Measurements from ENCODE around the gene SLC19A1. TPM values are rescaled to one million over a fixed set of nuclear protein-coding genes. Genes with fewer than 3 reads are reported as not detected.

Gene SLC19A1
- total and polyA plus RNA-seq, 4 donors, result 8.4 to 28.0 (median 13.0) TPM

- no peaks in the 10 kb centered on the region for H3K27me3 ChIP-seq (ENCODE audit: control insufficient read depth in 4 of 4, insufficient read depth in 4 of 4, low read length in 3 of 4)
- peak overlapping the region in 1 of 2 donors; percentile 72 for H3K9ac ChIP-seq (ENCODE audit: low read depth in 1 of 2, low read length in 2 of 2)
- H3K36me3 ChIP-seq (ENCODE audit: control insufficient read depth in 4 of 4, insufficient read depth in 3 of 4, low read depth in 1 of 4, low read length in 3 of 4), result peaks cover under 1 to 5% (median 4%) of the 10 kb centered on the region in 4 donors
- peaks cover 21 to 92% (median 78%) of the 10 kb centered on the region in 4 donors for H3K4me1 ChIP-seq (ENCODE audit: control insufficient read depth in 4 of 4, insufficient read depth in 4 of 4, low read length in 3 of 4)
- DNase-seq (ENCODE audit: low spot score), result peak; percentile 56
- H3K27ac ChIP-seq (ENCODE audit: low read depth in 1 of 2, low read length in 2 of 2), result peak overlapping the region; percentile 72 to 85
- peak overlapping the region; percentile 42 to 54 (median 50) for H3K4me3 ChIP-seq (ENCODE audit: low read depth in 1 of 3, low read length in 3 of 3)
- WGBS, result 26% methylated on average over 24 of the region's 24 CpGs
- TF ChIP-seq FOXA1 (IDR thresholded peaks at IDR 0.05), result peak; percentile 64
- TF ChIP-seq MAX (IDR thresholded peaks at IDR 0.05), result peak; percentile 95
- TF ChIP-seq ZBTB33 (IDR thresholded peaks at IDR 0.05), result peak; percentile 92
- peak; percentile 94 to 97 for TF ChIP-seq HNF4A (conservative IDR thresholded peaks at IDR 0.05)
- TF ChIP-seq CTCF (IDR thresholded peaks at IDR 0.05; ENCODE audit: low read depth, low read length, missing input control), result no peak
- peak; percentile 44 to 56 for TF ChIP-seq RAD21 (IDR thresholded peaks at IDR 0.05)
- TF ChIP-seq RXRA (IDR thresholded peaks at IDR 0.05), result peak; percentile 100
- peak in 1 of 2 donors; percentile 59 for TF ChIP-seq GABPA (IDR thresholded peaks at IDR 0.05 in 1 of 2, conservative IDR thresholded peaks at IDR 0.05 in 1 of 2)
- TF ChIP-seq REST (IDR thresholded peaks at IDR 0.05), result peak; percentile 91
- TF ChIP-seq ATF3 (IDR thresholded peaks at IDR 0.05), result no peak
- peak; percentile 100 for TF ChIP-seq NR2F2 (IDR thresholded peaks at IDR 0.05)
- no peak for TF ChIP-seq TAF1 (conservative IDR thresholded peaks at IDR 0.05)
- peak; percentile 99 for TF ChIP-seq SP1 (IDR thresholded peaks at IDR 0.05)
- peak; percentile 86 to 87 for TF ChIP-seq JUND (IDR thresholded peaks at IDR 0.05)
- peak; percentile 81 to 89 for TF ChIP-seq EGR1 (IDR thresholded peaks at IDR 0.05; ENCODE audit: low read depth in 2 of 2)
- peak; percentile 63 for TF ChIP-seq FOXA2 (IDR thresholded peaks at IDR 0.05)
- TF ChIP-seq HNF4G (IDR thresholded peaks at IDR 0.05), result peak; percentile 86
- TF ChIP-seq YY1 (IDR thresholded peaks at IDR 0.05), result peak; percentile 84
- no peaks in the 10 kb centered on the region for H3K9me3 ChIP-seq (ENCODE audit: control insufficient read depth in 4 of 4, low read length in 3 of 4)
Observed at GRCh38 chr21:45469273-45470086, 72.8 kb downstream of the SLC19A1 start.
